ENCODE results near the gene CRY1.

The CRY1 gene

GRCh38 chr12:106955377-106956047 lies 137.8 kb downstream of the CRY1 start, which contains the start of gene TMEM263:
Gene TMEM263 (plus strand): TSS chr12:106955907. CDS start chr12:106967117, 11,210 bp downstream.
- Histone ChIP-seq H3K9ac (ENCODE audit: low read depth in 1 of 2, low read length in 2 of 2) (peak within 1 kb of the TSS; percentile 88 to 96), H3K27me3 (ENCODE audit: control insufficient read depth in 1 of 2, insufficient read depth in 2 of 2, low read length in 2 of 2) (no peaks in the 10 kb centered on the region), H3K9me3 (ENCODE audit: control insufficient read depth in 1 of 2, low read length in 2 of 2) (no peaks in the 10 kb centered on the region), H3K4me3 (ENCODE audit: low read depth in 1 of 2, low read length in 2 of 2) (peak within 1 kb of the TSS; percentile 86 to 92), H3K4me1 (ENCODE audit: control insufficient read depth in 1 of 2, insufficient read depth in 2 of 2, low read length in 2 of 2) (peaks cover 22% of the 10 kb centered on the region in 2 donors), H3K27ac (ENCODE audit: low read depth, low read length) (peak within 1 kb of the TSS; percentile 93), H3K36me3 (ENCODE audit: control insufficient read depth in 1 of 2, insufficient read depth in 2 of 2, low read length in 2 of 2) (no peaks in the 10 kb centered on the region)

- Histone ChIP-seq H3K27me3 (ENCODE audit: control insufficient read depth in 1 of 2, insufficient read depth in 2 of 2, low read length in 2 of 2) (no peaks in the 10 kb centered on the region), H3K9ac (ENCODE audit: low read depth in 1 of 2, low read length in 2 of 2) (peak overlapping the region; percentile 88 to 96), H3K9me3 (ENCODE audit: control insufficient read depth in 1 of 2, low read length in 2 of 2) (no peaks in the 10 kb centered on the region), H3K4me3 (ENCODE audit: low read depth in 1 of 2, low read length in 2 of 2) (peak overlapping the region; percentile 86 to 92), H3K27ac (ENCODE audit: low read depth, low read length) (peak overlapping the region; percentile 93), H3K36me3 (ENCODE audit: control insufficient read depth in 1 of 2, insufficient read depth in 2 of 2, low read length in 2 of 2) (no peaks in the 10 kb centered on the region), H3K4me1 (ENCODE audit: control insufficient read depth in 1 of 2, insufficient read depth in 2 of 2, low read length in 2 of 2) (peaks cover 22% of the 10 kb centered on the region in 2 donors)
Observed at GRCh38 chr12:106954462-106955376, 138.6 kb downstream of the CRY1 start.

- Histone ChIP-seq H3K9me3 (ENCODE audit: control insufficient read depth in 1 of 2, low read length in 2 of 2) (peaks cover 0 to 4% of the 10 kb centered on the region in 2 donors), H3K4me1 (ENCODE audit: control insufficient read depth in 1 of 2, insufficient read depth in 2 of 2, low read length in 2 of 2) (peaks cover 19 to 22% of the 10 kb centered on the region in 2 donors), H3K9ac (ENCODE audit: low read depth in 1 of 2, low read length in 2 of 2) (no peak overlapping the region), H3K27me3 (ENCODE audit: control insufficient read depth in 1 of 2, insufficient read depth in 2 of 2, low read length in 2 of 2) (no peaks in the 10 kb centered on the region), H3K36me3 (ENCODE audit: control insufficient read depth in 1 of 2, insufficient read depth in 2 of 2, low read length in 2 of 2) (no peaks in the 10 kb centered on the region), H3K4me3 (ENCODE audit: low read depth in 1 of 2, low read length in 2 of 2) (peak overlapping the region in 1 of 2 donors; percentile 92), H3K27ac (ENCODE audit: low read depth, low read length) (no peak overlapping the region)
Observed at GRCh38 chr12:106953352-106954250, 139.7 kb downstream of the CRY1 start.

GRCh38 chr12:106950591-106950990 lies 142.8 kb downstream of the CRY1 start:
- H3K4me1 ChIP-seq (ENCODE audit: control insufficient read depth in 1 of 2, insufficient read depth in 2 of 2, low read length in 2 of 2), result peaks cover 9 to 11% of the 10 kb centered on the region in 2 donors
- peaks cover 0 to 4% of the 10 kb centered on the region in 2 donors for H3K9me3 ChIP-seq (ENCODE audit: control insufficient read depth in 1 of 2, low read length in 2 of 2)
- no peaks in the 10 kb centered on the region for H3K36me3 ChIP-seq (ENCODE audit: control insufficient read depth in 1 of 2, insufficient read depth in 2 of 2, low read length in 2 of 2)
- H3K27me3 ChIP-seq (ENCODE audit: control insufficient read depth in 1 of 2, insufficient read depth in 2 of 2, low read length in 2 of 2), result no peaks in the 10 kb centered on the region
- no peak overlapping the region for H3K4me3 ChIP-seq (ENCODE audit: low read depth in 1 of 2, low read length in 2 of 2)
- no peak overlapping the region for H3K9ac ChIP-seq (ENCODE audit: low read depth in 1 of 2, low read length in 2 of 2)
- H3K27ac ChIP-seq (ENCODE audit: low read depth, low read length), result no peak overlapping the region

- peaks cover 0 to 4% of the 10 kb centered on the region in 2 donors for H3K9me3 ChIP-seq (ENCODE audit: control insufficient read depth in 1 of 2, low read length in 2 of 2)
- no peaks in the 10 kb centered on the region for H3K36me3 ChIP-seq (ENCODE audit: control insufficient read depth in 1 of 2, insufficient read depth in 2 of 2, low read length in 2 of 2)
- H3K9ac ChIP-seq (ENCODE audit: low read depth in 1 of 2, low read length in 2 of 2), result no peak overlapping the region
- H3K4me1 ChIP-seq (ENCODE audit: control insufficient read depth in 1 of 2, insufficient read depth in 2 of 2, low read length in 2 of 2), result no peaks in the 10 kb centered on the region
- H3K27ac ChIP-seq (ENCODE audit: low read depth, low read length), result no peak overlapping the region
- H3K4me3 ChIP-seq (ENCODE audit: low read depth in 1 of 2, low read length in 2 of 2), result no peak overlapping the region
- no peaks in the 10 kb centered on the region for H3K27me3 ChIP-seq (ENCODE audit: control insufficient read depth in 1 of 2, insufficient read depth in 2 of 2, low read length in 2 of 2)
Observed at GRCh38 chr12:106947461-106947860, 145.9 kb downstream of the CRY1 start.

GRCh38 chr12:106945261-106945851 lies 148.0 kb downstream of the CRY1 start:
- H3K27ac ChIP-seq (ENCODE audit: low read depth, low read length), result no peak overlapping the region
- no peak overlapping the region for H3K9ac ChIP-seq (ENCODE audit: low read depth in 1 of 2, low read length in 2 of 2)
- peaks cover 0 to 4% of the 10 kb centered on the region in 2 donors for H3K9me3 ChIP-seq (ENCODE audit: control insufficient read depth in 1 of 2, low read length in 2 of 2)
- no peak overlapping the region for H3K4me3 ChIP-seq (ENCODE audit: low read depth in 1 of 2, low read length in 2 of 2)
- no peaks in the 10 kb centered on the region for H3K4me1 ChIP-seq (ENCODE audit: control insufficient read depth in 1 of 2, insufficient read depth in 2 of 2, low read length in 2 of 2)
- no peaks in the 10 kb centered on the region for H3K27me3 ChIP-seq (ENCODE audit: control insufficient read depth in 1 of 2, insufficient read depth in 2 of 2, low read length in 2 of 2)
- H3K36me3 ChIP-seq (ENCODE audit: control insufficient read depth in 1 of 2, insufficient read depth in 2 of 2, low read length in 2 of 2), result no peaks in the 10 kb centered on the region

- Histone ChIP-seq H3K4me1 (ENCODE audit: control insufficient read depth in 1 of 2, insufficient read depth in 2 of 2, low read length in 2 of 2) (no peaks in the 10 kb centered on the region), H3K9ac (ENCODE audit: low read depth in 1 of 2, low read length in 2 of 2) (no peak overlapping the region), H3K36me3 (ENCODE audit: control insufficient read depth in 1 of 2, insufficient read depth in 2 of 2, low read length in 2 of 2) (no peaks in the 10 kb centered on the region), H3K27me3 (ENCODE audit: control insufficient read depth in 1 of 2, insufficient read depth in 2 of 2, low read length in 2 of 2) (no peaks in the 10 kb centered on the region), H3K4me3 (ENCODE audit: low read depth in 1 of 2, low read length in 2 of 2) (no peak overlapping the region), H3K9me3 (ENCODE audit: control insufficient read depth in 1 of 2, low read length in 2 of 2) (no peaks in the 10 kb centered on the region), H3K27ac (ENCODE audit: low read depth, low read length) (no peak overlapping the region)
Observed at GRCh38 chr12:106942775-106943174, 150.6 kb downstream of the CRY1 start.

- H3K4me1 ChIP-seq (ENCODE audit: control insufficient read depth in 1 of 2, insufficient read depth in 2 of 2, low read length in 2 of 2), result no peaks in the 10 kb centered on the region
- no peak overlapping the region for H3K27ac ChIP-seq (ENCODE audit: low read depth, low read length)
Observed at GRCh38 chr12:106941481-106942156, 151.7 kb downstream of the CRY1 start.

More at GRCh38 chr12:106941481-106942156, 151.7 kb downstream of the CRY1 start:
- Histone ChIP-seq H3K27me3 (ENCODE audit: control insufficient read depth in 1 of 2, insufficient read depth in 2 of 2, low read length in 2 of 2) (no peaks in the 10 kb centered on the region), H3K36me3 (ENCODE audit: control insufficient read depth in 1 of 2, insufficient read depth in 2 of 2, low read length in 2 of 2) (no peaks in the 10 kb centered on the region), H3K9ac (ENCODE audit: low read depth in 1 of 2, low read length in 2 of 2) (no peak overlapping the region), H3K4me3 (ENCODE audit: low read depth in 1 of 2, low read length in 2 of 2) (no peak overlapping the region), H3K9me3 (ENCODE audit: control insufficient read depth in 1 of 2, low read length in 2 of 2) (no peaks in the 10 kb centered on the region)
